HL-60 (cell line): Measurements from ENCODE around the gene AIFM3.

Source experiments
- POLR2AphosphoS5 ChIP-seq: IDR thresholded peaks from 2 replicates; pipeline ENCODE4 v1.6.1; 2012; ENCODE audit warnings: low read depth
- TF ChIP-seq, protein P1 (sequence below): IDR thresholded peaks from one replicate; pipeline ENCODE4 v1.5.1; 2011; ENCODE audit warnings: low read length, control low read depth, inconsistent platforms; ENCODE audit not compliant: insufficient read depth

- TF ChIP-seq, protein P1, sequence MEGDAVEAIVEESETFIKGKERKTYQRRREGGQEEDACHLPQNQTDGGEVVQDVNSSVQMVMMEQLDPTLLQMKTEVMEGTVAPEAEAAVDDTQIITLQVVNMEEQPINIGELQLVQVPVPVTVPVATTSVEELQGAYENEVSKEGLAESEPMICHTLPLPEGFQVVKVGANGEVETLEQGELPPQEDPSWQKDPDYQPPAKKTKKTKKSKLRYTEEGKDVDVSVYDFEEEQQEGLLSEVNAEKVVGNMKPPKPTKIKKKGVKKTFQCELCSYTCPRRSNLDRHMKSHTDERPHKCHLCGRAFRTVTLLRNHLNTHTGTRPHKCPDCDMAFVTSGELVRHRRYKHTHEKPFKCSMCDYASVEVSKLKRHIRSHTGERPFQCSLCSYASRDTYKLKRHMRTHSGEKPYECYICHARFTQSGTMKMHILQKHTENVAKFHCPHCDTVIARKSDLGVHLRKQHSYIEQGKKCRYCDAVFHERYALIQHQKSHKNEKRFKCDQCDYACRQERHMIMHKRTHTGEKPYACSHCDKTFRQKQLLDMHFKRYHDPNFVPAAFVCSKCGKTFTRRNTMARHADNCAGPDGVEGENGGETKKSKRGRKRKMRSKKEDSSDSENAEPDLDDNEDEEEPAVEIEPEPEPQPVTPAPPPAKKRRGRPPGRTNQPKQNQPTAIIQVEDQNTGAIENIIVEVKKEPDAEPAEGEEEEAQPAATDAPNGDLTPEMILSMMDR, result no peak
- no peak for TF ChIP-seq POLR2AphosphoS5
These were observed 18.1 kb upstream of the AIFM3 start for GRCh38 chr22:20948989-20949388.
